ENCODE results near the gene TERF2IP. TPM values are rescaled to one million over a fixed set of nuclear protein-coding genes. Genes with fewer than 3 reads are reported as not detected.

Gene TERF2IP
- total RNA-seq, 1 donor from 2014 or later = 65.1 TPM

GRCh38 chr16:75614066-75614897, 33.3 kb upstream of the TERF2IP start:
- intact Hi-C loops (cut with DNase I) = no loop called here
- Histone ChIP-seq H3K4me1 (no peaks in the 10 kb centered on the region), H3K27ac (no peak overlapping the region), H3K9me3 (no peaks in the 10 kb centered on the region), H3K4me3 (no peak overlapping the region), H3K36me3 (peaks cover 0 to 60% of the 10 kb centered on the region in 2 donors), H3K27me3 (no peaks in the 10 kb centered on the region)
- no peak for DNase-seq (ENCODE audit: extremely low spot score in 2 of 2)
- TF ChIP-seq POLR2A (IDR thresholded peaks at IDR 0.05) = no peak

- peaks cover 2% of the 10 kb centered on the region for H3K4me1 ChIP-seq
- H3K36me3 ChIP-seq = peaks cover 0 to 67% of the 10 kb centered on the region in 2 donors
- H3K27me3 ChIP-seq = no peaks in the 10 kb centered on the region
- no peak for DNase-seq (ENCODE audit: extremely low spot score in 2 of 2)
- intact Hi-C loops (cut with DNase I) = no loop called here
- H3K4me3 ChIP-seq = no peak overlapping the region
- no peak overlapping the region for H3K27ac ChIP-seq
- H3K9me3 ChIP-seq = no peaks in the 10 kb centered on the region
- TF ChIP-seq POLR2A (IDR thresholded peaks at IDR 0.05) (no peak), POLR2AphosphoS5 (IDR thresholded peaks at IDR 0.05; ENCODE audit: insufficient read depth in 1 of 2, low read depth in 1 of 2) (no peak), CTCF (IDR thresholded peaks at IDR 0.05) (no peak)
These were observed 32.0 kb upstream of the TERF2IP start for GRCh38 chr16:75615619-75616018.

GRCh38 chr16:75616521-75617010, 31.0 kb upstream of the TERF2IP start:
- TF ChIP-seq POLR2A (IDR thresholded peaks at IDR 0.05) (no peak), CTCF (IDR thresholded peaks at IDR 0.05) (no peak), POLR2AphosphoS5 (IDR thresholded peaks at IDR 0.05; ENCODE audit: insufficient read depth in 1 of 2, low read depth in 1 of 2) (no peak)
- Histone ChIP-seq H3K4me1 (peaks cover 12% of the 10 kb centered on the region), H3K27ac (no peak overlapping the region), H3K36me3 (peaks cover 0 to 58% of the 10 kb centered on the region in 2 donors), H3K4me3 (no peak overlapping the region), H3K9me3 (no peaks in the 10 kb centered on the region), H3K27me3 (no peaks in the 10 kb centered on the region)
- intact Hi-C loops (cut with DNase I) = no loop called here
- DNase-seq (ENCODE audit: extremely low spot score in 2 of 2) = no peak

- Histone ChIP-seq H3K4me1 (peaks cover 18% of the 10 kb centered on the region), H3K4me3 (no peak overlapping the region), H3K9me3 (no peaks in the 10 kb centered on the region), H3K27me3 (no peaks in the 10 kb centered on the region), H3K27ac (no peak overlapping the region), H3K36me3 (peaks cover 0 to 54% of the 10 kb centered on the region in 2 donors)
- TF ChIP-seq CTCF (IDR thresholded peaks at IDR 0.05) = no peak
- TF ChIP-seq POLR2A (IDR thresholded peaks at IDR 0.05) = no peak
- no peak for TF ChIP-seq POLR2AphosphoS5 (IDR thresholded peaks at IDR 0.05; ENCODE audit: insufficient read depth in 1 of 2, low read depth in 1 of 2)
- no peak for DNase-seq (ENCODE audit: extremely low spot score in 2 of 2)
- intact Hi-C loops (cut with DNase I) = no loop called here
These were observed 30.5 kb upstream of the TERF2IP start for GRCh38 chr16:75617121-75617520.

- peaks cover 22% of the 10 kb centered on the region for H3K4me1 ChIP-seq
- no peaks in the 10 kb centered on the region for H3K9me3 ChIP-seq
- intact Hi-C loops (cut with DNase I) = no loop called here
- TF ChIP-seq CTCF (IDR thresholded peaks at IDR 0.05) (no peak), POLR2A (IDR thresholded peaks at IDR 0.05) (no peak), POLR2AphosphoS5 (IDR thresholded peaks at IDR 0.05; ENCODE audit: insufficient read depth in 1 of 2, low read depth in 1 of 2) (no peak)
- H3K4me3 ChIP-seq = no peak overlapping the region
- DNase-seq (ENCODE audit: extremely low spot score in 2 of 2) = no peak
- H3K27ac ChIP-seq = no peak overlapping the region
- no peaks in the 10 kb centered on the region for H3K27me3 ChIP-seq
- H3K36me3 ChIP-seq = peaks cover 0 to 42% of the 10 kb centered on the region in 2 donors
These were observed 28.8 kb upstream of the TERF2IP start for GRCh38 chr16:75618780-75619179.
